ENCODE data around the gene SNRPA.

- TF ChIP-seq EZH2 (IDR thresholded peaks at IDR 0.05) = no peak
- TF ChIP-seq CTCF (IDR thresholded peaks at IDR 0.05) = no peak
- no peak for TF ChIP-seq EZH2phosphoT487 (IDR thresholded peaks at IDR 0.05)
Observed at GRCh38 chr19:40780582-40780981, 29.6 kb downstream of the SNRPA start.
